ENCODE data around the gene CITED2. TPM values are rescaled to one million over a fixed set of nuclear protein-coding genes. Genes with fewer than 3 reads are reported as not detected.

CITED2 gene
- polyA plus RNA-seq, 1 donor = 107 TPM

DNA sequence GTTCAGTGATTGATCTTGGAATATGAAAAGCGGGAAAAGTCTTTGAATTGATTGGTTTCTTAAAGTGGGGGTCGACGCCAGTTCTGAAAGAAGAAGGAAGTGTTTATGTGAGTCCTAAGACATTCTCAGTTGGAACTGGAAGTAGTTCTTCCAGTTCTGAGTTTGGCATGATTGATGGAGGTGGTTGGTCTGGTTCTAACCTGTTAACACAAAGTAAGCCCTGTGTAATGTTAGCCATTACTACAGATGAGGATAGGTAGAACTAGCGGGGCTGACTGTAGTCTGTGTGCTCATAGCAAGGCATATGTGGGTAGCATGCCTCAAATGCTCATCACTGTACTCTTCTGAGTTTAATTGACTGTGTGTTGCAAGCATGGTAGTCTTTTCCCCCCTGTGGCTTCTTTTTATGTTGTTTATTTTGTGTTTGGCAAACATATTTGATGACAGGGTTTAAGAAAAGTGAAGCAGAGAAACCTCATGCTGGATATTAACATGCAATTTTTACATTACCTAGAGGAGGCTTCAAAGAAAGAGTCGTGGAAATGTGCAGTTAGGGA, 24.9 kb downstream of the CITED2 start:
- Histone ChIP-seq H3K4me3 (ENCODE audit: low read length) (no peak overlapping the region), H3K9me3 (ENCODE audit: control insufficient read depth, low read depth, low read length) (no peaks in the 10 kb centered on the region), H3K27me3 (ENCODE audit: control insufficient read depth, insufficient read depth, low read length) (no peaks in the 10 kb centered on the region), H3K27ac (ENCODE audit: low read length) (no peak overlapping the region), H3K4me1 (ENCODE audit: control insufficient read depth, insufficient read depth, low read length) (no peaks in the 10 kb centered on the region), H3K36me3 (ENCODE audit: control insufficient read depth, insufficient read depth, low read length) (no peaks in the 10 kb centered on the region)
- 100% methylated on average over 1 of the region's 5 CpGs for WGBS (ENCODE audit: insufficient coverage, low lambda C conversion rate)
- no peak for DNase-seq

DNA sequence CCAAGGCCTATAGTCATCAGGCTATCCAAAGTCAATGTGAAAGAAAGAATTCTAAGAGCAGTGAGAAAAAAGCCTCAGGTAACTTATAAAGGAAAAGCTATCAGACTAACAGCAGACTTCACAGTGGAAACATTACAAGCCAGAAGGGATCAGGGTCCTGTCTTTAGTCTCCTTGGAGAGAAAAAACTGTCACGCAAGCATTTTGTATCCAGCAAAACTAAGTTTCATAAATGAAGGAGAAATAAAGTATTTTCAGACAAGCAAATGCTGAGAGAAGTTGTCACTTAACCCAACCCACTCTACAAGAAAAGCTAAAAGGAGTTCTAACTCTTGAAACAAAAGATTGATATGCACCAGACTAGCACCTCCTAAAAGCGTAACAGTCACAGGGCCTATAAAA, 28.1 kb downstream of the CITED2 start:
- Histone ChIP-seq H3K4me1 (ENCODE audit: control insufficient read depth, insufficient read depth, low read length) (no peaks in the 10 kb centered on the region), H3K9me3 (ENCODE audit: control insufficient read depth, low read depth, low read length) (no peaks in the 10 kb centered on the region), H3K27ac (ENCODE audit: low read length) (no peak overlapping the region), H3K4me3 (ENCODE audit: low read length) (no peak overlapping the region), H3K27me3 (ENCODE audit: control insufficient read depth, insufficient read depth, low read length) (no peaks in the 10 kb centered on the region), H3K36me3 (ENCODE audit: control insufficient read depth, insufficient read depth, low read length) (no peaks in the 10 kb centered on the region)
- DNase-seq = no peak
- WGBS (ENCODE audit: insufficient coverage, low lambda C conversion rate) = no CpG with 5 or more reads among the region's 2 CpGs

DNA sequence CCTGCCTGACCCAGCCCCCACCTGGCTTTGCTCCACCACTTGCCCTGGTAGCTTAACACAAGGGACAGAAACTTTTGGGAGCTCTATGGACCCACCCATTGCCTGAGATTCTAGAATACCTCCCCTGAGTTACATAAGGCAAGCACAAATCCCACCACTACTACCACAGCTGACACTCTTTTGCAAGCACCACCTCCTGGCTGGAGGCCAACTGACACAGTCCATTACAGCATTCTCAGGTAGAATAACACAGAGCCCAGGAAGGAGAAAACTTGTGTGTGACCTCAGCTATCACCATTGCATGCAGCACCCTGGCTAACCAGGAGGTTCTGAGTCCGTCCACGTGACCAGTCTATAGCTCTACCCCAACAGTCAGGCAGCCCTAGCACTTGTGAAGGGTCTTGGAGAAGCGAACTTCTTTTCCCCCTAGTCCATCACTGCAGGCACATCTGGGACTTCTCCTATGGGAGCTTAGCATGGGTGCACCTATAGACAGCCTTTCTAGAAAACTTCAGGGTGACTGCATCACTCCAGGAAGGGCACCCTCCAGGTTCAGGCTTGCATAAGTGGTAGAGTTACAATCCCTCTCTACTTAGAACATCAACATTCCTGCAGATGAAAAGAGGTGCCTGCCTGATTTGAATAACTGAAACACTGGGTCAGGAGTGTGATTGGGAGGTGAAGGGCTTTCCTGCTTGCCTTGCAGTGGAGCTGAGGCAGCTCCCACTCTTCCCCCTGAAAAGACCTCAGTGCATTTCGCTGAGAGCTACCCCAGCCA, 30.1 kb downstream of the CITED2 start:
- Histone ChIP-seq H3K9me3 (ENCODE audit: control insufficient read depth, low read depth, low read length) (no peaks in the 10 kb centered on the region), H3K27me3 (ENCODE audit: control insufficient read depth, insufficient read depth, low read length) (no peaks in the 10 kb centered on the region)

GRCh38 chr6:139343052-139343750, 31.2 kb downstream of the CITED2 start:
- no peaks in the 10 kb centered on the region for H3K9me3 ChIP-seq (ENCODE audit: control insufficient read depth, low read depth, low read length)
- WGBS (ENCODE audit: insufficient coverage, low lambda C conversion rate) = no CpG with 5 or more reads among the region's 2 CpGs

More for the DNA sequence above, 30.1 kb downstream of the CITED2 start:
- H3K4me3 ChIP-seq (ENCODE audit: low read length) = no peak overlapping the region
- no peak overlapping the region for H3K27ac ChIP-seq (ENCODE audit: low read length)
- H3K36me3 ChIP-seq (ENCODE audit: control insufficient read depth, insufficient read depth, low read length) = no peaks in the 10 kb centered on the region
- no peaks in the 10 kb centered on the region for H3K4me1 ChIP-seq (ENCODE audit: control insufficient read depth, insufficient read depth, low read length)
- no CpG with 5 or more reads among the region's 4 CpGs for WGBS (ENCODE audit: insufficient coverage, low lambda C conversion rate)
- no peak for DNase-seq

GRCh38 chr6:139341060-139341459, 33.4 kb downstream of the CITED2 start:
- WGBS (ENCODE audit: insufficient coverage, low lambda C conversion rate) = 80% methylated on average over 1 of the region's 2 CpGs
- Histone ChIP-seq H3K36me3 (ENCODE audit: control insufficient read depth, insufficient read depth, low read length) (no peaks in the 10 kb centered on the region), H3K4me3 (ENCODE audit: low read length) (no peak overlapping the region), H3K27ac (ENCODE audit: low read length) (no peak overlapping the region), H3K4me1 (ENCODE audit: control insufficient read depth, insufficient read depth, low read length) (no peaks in the 10 kb centered on the region), H3K27me3 (ENCODE audit: control insufficient read depth, insufficient read depth, low read length) (no peaks in the 10 kb centered on the region), H3K9me3 (ENCODE audit: control insufficient read depth, low read depth, low read length) (no peaks in the 10 kb centered on the region)
- DNase-seq = no peak

More at GRCh38 chr6:139343052-139343750, 31.2 kb downstream of the CITED2 start:
- Histone ChIP-seq H3K36me3 (ENCODE audit: control insufficient read depth, insufficient read depth, low read length) (no peaks in the 10 kb centered on the region), H3K4me1 (ENCODE audit: control insufficient read depth, insufficient read depth, low read length) (no peaks in the 10 kb centered on the region), H3K4me3 (ENCODE audit: low read length) (no peak overlapping the region), H3K27ac (ENCODE audit: low read length) (no peak overlapping the region), H3K27me3 (ENCODE audit: control insufficient read depth, insufficient read depth, low read length) (no peaks in the 10 kb centered on the region)
- no peak for DNase-seq

- peak in 1 of 2 donors; percentile 19 for DNase-seq
- H3K27ac ChIP-seq (ENCODE audit: low read length) = no peak overlapping the region
- H3K4me1 ChIP-seq (ENCODE audit: control insufficient read depth, insufficient read depth, low read length) = no peaks in the 10 kb centered on the region
- no peaks in the 10 kb centered on the region for H3K27me3 ChIP-seq (ENCODE audit: control insufficient read depth, insufficient read depth, low read length)
- H3K9me3 ChIP-seq (ENCODE audit: control insufficient read depth, low read depth, low read length) = no peaks in the 10 kb centered on the region
- H3K36me3 ChIP-seq (ENCODE audit: control insufficient read depth, insufficient read depth, low read length) = no peaks in the 10 kb centered on the region
- H3K4me3 ChIP-seq (ENCODE audit: low read length) = no peak overlapping the region
- 100% methylated on average over 4 of the region's 9 CpGs for WGBS (ENCODE audit: insufficient coverage, low lambda C conversion rate)
These were observed 35.7 kb downstream of the CITED2 start for GRCh38 chr6:139338795-139339194.

DNA sequence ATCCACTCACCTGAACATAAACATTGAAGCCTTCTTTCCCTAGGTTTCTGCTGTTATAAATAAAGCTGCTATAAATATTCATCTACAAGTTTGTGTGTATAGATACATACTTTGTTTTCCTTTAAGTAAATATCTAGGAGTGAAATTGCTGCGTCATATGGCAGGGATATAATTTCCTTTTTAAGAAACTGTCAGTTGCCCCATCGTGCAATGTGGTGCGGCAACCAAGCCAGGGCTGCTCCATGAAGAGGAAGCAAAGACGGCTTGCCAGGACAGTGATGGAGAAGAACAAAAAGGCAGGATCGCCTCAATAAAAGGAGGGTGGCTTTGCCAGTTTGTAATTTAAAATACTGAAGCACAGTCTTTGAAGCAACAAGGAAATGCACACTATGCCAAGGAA, 36.6 kb downstream of the CITED2 start:
- H3K36me3 ChIP-seq (ENCODE audit: control insufficient read depth, insufficient read depth, low read length) = no peaks in the 10 kb centered on the region
- H3K9me3 ChIP-seq (ENCODE audit: control insufficient read depth, low read depth, low read length) = no peaks in the 10 kb centered on the region
- no peaks in the 10 kb centered on the region for H3K4me1 ChIP-seq (ENCODE audit: control insufficient read depth, insufficient read depth, low read length)
- no peak for DNase-seq
- no CpG with 5 or more reads among the region's 5 CpGs for WGBS (ENCODE audit: insufficient coverage, low lambda C conversion rate)
- no peaks in the 10 kb centered on the region for H3K27me3 ChIP-seq (ENCODE audit: control insufficient read depth, insufficient read depth, low read length)
- no peak overlapping the region for H3K27ac ChIP-seq (ENCODE audit: low read length)
- H3K4me3 ChIP-seq (ENCODE audit: low read length) = no peak overlapping the region

DNA sequence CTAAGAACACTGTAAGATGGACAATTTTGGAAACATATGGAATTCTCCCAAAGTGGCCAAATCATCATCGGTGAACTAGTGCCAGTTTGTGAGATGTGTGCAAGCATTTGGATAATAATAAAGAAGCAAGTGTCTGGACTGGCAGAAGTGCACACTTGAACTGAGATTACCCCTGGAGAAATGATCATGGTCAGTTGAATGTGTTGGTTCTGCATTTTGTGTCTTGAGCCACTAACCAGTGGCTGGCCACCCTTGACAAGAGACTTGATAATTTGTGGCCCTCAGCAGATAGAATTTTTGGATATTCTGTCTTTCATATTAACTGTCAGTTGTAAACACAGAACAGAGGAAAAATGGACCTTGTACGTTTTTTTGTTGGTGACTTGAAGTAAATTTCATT, 37.4 kb downstream of the CITED2 start:
- Histone ChIP-seq H3K36me3 (ENCODE audit: control insufficient read depth, insufficient read depth, low read length) (no peaks in the 10 kb centered on the region), H3K9me3 (ENCODE audit: control insufficient read depth, low read depth, low read length) (no peaks in the 10 kb centered on the region), H3K27ac (ENCODE audit: low read length) (no peak overlapping the region), H3K27me3 (ENCODE audit: control insufficient read depth, insufficient read depth, low read length) (no peaks in the 10 kb centered on the region), H3K4me1 (ENCODE audit: control insufficient read depth, insufficient read depth, low read length) (no peaks in the 10 kb centered on the region), H3K4me3 (ENCODE audit: low read length) (no peak overlapping the region)
- no peak for DNase-seq
- 100% methylated on average over 1 of the region's 2 CpGs for WGBS (ENCODE audit: insufficient coverage, low lambda C conversion rate)

DNA sequence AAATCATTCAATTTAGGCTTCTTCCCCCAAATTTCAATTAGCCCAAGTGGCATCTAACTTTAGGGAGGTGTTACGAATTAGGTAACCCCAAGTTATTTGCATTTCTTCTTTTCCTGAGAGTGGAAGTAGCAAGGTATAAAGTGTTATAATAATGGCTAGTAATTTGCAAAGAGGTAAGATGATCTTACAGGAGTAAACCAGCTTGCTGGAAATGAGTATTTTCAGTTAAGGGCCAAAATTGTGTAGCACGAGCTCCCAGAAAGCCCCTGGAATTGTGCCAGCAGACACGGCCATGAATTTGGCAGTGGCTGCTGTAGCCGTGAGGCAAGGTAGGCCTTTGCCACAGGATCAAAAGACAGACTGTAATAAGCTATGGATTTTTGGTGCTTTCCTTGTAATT, 38.0 kb downstream of the CITED2 start:
- H3K27ac ChIP-seq (ENCODE audit: low read length) = no peak overlapping the region
- no peak overlapping the region for H3K4me3 ChIP-seq (ENCODE audit: low read length)
- DNase-seq = no peak
- H3K9me3 ChIP-seq (ENCODE audit: control insufficient read depth, low read depth, low read length) = no peaks in the 10 kb centered on the region
- no peaks in the 10 kb centered on the region for H3K27me3 ChIP-seq (ENCODE audit: control insufficient read depth, insufficient read depth, low read length)
- WGBS (ENCODE audit: insufficient coverage, low lambda C conversion rate) = 89% methylated on average over 3 of the region's 4 CpGs
- H3K4me1 ChIP-seq (ENCODE audit: control insufficient read depth, insufficient read depth, low read length) = no peaks in the 10 kb centered on the region
- no peaks in the 10 kb centered on the region for H3K36me3 ChIP-seq (ENCODE audit: control insufficient read depth, insufficient read depth, low read length)

- H3K27ac ChIP-seq (ENCODE audit: low read length) = no peak overlapping the region
These were observed 38.8 kb downstream of the CITED2 start for GRCh38 chr6:139335447-139336210.

More at GRCh38 chr6:139335447-139336210, 38.8 kb downstream of the CITED2 start:
- H3K36me3 ChIP-seq (ENCODE audit: control insufficient read depth, insufficient read depth, low read length) = no peaks in the 10 kb centered on the region
- 100% methylated on average over 2 of the region's 5 CpGs for WGBS (ENCODE audit: insufficient coverage, low lambda C conversion rate)
- H3K27me3 ChIP-seq (ENCODE audit: control insufficient read depth, insufficient read depth, low read length) = no peaks in the 10 kb centered on the region
- H3K4me3 ChIP-seq (ENCODE audit: low read length) = no peak overlapping the region
- DNase-seq = no peak
- H3K9me3 ChIP-seq (ENCODE audit: control insufficient read depth, low read depth, low read length) = no peaks in the 10 kb centered on the region
- H3K4me1 ChIP-seq (ENCODE audit: control insufficient read depth, insufficient read depth, low read length) = no peaks in the 10 kb centered on the region
